Measurements from ENCODE around the gene OR9I1. TPM values are rescaled to one million over a fixed set of nuclear protein-coding genes. Genes with fewer than 3 reads are reported as not detected.

Gene OR9I1
- total and polyA plus RNA-seq, 11 donors, result not detected

- no peaks in the 10 kb centered on the region for H3K36me3 ChIP-seq
- H3K9me3 ChIP-seq, result no peaks in the 10 kb centered on the region
- DNase-seq (no peak), ATAC-seq (peak in 1 of 4 donors; percentile 20)
- H3K4me3 ChIP-seq, result no peak overlapping the region
- H3K4me1 ChIP-seq, result no peaks in the 10 kb centered on the region
- H3K27ac ChIP-seq, result no peak overlapping the region
- intact Hi-C loops (cut with DNase I), result loop anchor here in 1 of 10 donors (5.0 to 10.0 kb wide), 2 partner anchors 223 to 505 kb away; no protein-coding TSS in a partner anchor
- WGBS, 4 donors, result 63 to 72% (median 69%) methylated on average over 5 of the region's 5 CpGs
- TF ChIP-seq POLR2A (IDR thresholded peaks at IDR 0.05) (no peak), CTCF (IDR thresholded peaks at IDR 0.05) (no peak)
- H3K27me3 ChIP-seq, result no peaks in the 10 kb centered on the region
Measured at GRCh38 chr11:58067685-58068084, 57.6 kb downstream of the OR9I1 start.

Other genes starting within 250 kb of the OR9I1 start
- not detected for gene OR9Q1, start 101.6 kb downstream of the OR9I1 start, total RNA-seq
- not detected for gene OR9Q1, start 101.6 kb downstream of the OR9I1 start, polyA plus RNA-seq
- not detected for gene OR6Q1, start 94.6 kb downstream of the OR9I1 start, total RNA-seq
- gene OR6Q1, start 94.6 kb downstream of the OR9I1 start, polyA plus RNA-seq, result not detected
- not detected for gene OR9Q2, start 63.5 kb upstream of the OR9I1 start, total RNA-seq
- gene OR9Q2, start 63.5 kb upstream of the OR9I1 start, polyA plus RNA-seq, result not detected
- not detected for gene OR1S2, start 78.6 kb upstream of the OR9I1 start, total RNA-seq
- not detected for gene OR1S2, start 78.6 kb upstream of the OR9I1 start, polyA plus RNA-seq
- not detected for gene OR1S1, start 87.2 kb upstream of the OR9I1 start, total RNA-seq
- not detected for gene OR1S1, start 87.2 kb upstream of the OR9I1 start, polyA plus RNA-seq
- gene OR10Q1, start 103.4 kb upstream of the OR9I1 start, total RNA-seq, result not detected
- not detected for gene OR10Q1, start 103.4 kb upstream of the OR9I1 start, polyA plus RNA-seq
- not detected for gene OR10W1, start 142.7 kb upstream of the OR9I1 start, total RNA-seq
- gene OR10W1, start 142.7 kb upstream of the OR9I1 start, polyA plus RNA-seq, result not detected
- not detected for gene OR5B17, start 233.5 kb upstream of the OR9I1 start, total RNA-seq
- gene OR5B17, start 233.5 kb upstream of the OR9I1 start, polyA plus RNA-seq, result not detected

Measured in heart left ventricle (tissue), 16 donors.